SIG-M5 treated with dmso at 0.1 percent for 504 hours (cell line): ENCODE data around the gene MUC6.

ENCODE experiments used
- DNase-seq: peaks from one replicate; lab custom pipeline; 2025; ENCODE audit not compliant: unreplicated experiment; lab: John Stamatoyannopoulos, UW

MUC6 gene

DNA sequence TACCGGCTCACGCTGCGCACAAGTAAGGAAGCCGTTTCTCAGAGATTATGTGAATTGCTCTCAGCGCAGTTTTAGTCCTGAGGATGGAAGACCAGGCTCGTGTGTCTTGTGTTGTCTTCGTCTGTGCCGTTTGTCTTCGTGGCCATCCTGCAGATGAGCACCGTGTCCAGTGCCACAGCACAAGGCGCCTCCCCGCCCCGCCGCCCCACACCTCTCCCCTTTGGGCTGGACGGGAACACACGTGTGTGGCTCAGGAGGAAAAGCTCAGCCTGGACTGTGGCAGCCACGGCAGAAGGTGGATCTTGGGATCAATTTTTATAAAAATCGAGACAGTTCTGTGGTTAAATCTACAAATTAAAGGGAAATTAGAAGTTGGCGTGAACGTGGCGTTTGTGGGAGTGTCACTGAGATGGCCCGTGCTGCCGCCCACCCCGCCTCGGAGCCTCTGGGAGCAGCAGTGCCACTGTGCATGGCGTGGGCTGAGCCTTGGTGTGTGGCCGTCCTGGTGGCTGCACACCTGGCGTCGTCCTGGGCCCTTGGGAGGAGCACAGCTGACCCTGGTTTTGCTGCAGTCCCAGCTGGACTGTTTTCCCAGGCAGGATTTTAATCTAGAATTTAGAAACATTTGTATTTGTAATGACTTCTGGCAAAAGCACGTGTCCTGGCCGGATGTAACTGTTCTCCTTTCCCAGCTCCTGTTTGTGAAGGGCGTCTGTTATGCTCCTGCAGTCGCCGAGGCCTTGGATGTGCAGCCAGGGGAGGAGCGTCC, 25.8 kb downstream of the MUC6 start:
- DNase-seq, result no peak

DNA sequence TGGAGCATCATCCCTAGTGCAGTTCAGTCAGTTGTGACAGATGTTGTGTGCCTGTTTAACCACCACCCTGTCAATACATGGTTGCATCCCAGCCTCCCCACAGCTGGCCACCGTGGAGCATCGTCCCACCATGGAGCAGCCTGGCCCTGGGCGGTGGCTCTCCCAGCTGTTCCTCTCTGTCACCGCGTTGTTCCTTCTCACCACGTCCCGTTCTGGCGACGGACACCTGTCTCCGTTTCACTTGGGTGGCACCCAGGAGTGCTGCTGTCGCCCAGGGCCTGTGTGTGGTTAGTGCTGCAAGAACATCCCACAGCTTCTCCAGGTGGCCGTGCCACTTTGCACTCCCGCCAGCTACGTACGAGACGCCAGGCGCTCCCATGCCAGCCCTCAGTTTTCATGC, 26.5 kb downstream of the MUC6 start:
- no peak for DNase-seq

DNA sequence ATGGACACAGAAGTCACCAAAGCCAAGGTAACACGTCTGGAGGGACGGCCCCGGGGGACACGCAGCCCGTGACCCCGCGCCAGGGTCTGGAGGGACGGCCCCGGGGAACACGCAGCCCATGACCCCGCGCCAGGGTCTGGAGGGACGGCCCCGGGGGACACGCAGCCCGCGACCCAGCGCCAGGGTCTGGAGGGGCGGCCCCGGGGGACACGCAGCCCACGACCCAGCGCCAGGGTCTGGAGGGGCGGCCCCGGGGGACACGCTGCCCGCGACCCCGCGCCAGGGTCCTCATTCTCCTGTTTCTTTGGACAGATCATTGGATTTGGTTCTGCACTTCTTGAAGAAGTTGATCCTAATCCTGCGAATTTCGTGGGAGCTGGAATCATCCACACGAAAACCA, 27.1 kb downstream of the MUC6 start:
- no peak for DNase-seq

DNA sequence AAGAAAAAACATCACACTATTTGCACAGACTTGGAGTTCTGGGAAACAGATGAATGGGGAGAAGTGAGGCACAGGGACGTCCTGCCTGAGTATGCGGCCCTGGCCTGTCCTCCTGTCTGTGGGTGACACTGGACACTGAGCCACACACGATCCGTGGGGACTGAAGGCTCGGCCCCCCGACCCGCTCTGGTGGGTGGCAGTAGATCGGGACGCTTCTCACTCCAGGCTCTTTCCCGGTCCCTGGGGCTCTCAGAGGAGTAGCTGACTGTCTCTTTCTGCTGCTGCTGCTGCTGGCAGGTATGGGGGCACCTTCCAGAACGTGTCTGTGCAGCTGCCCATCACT, 27.7 kb downstream of the MUC6 start:
- no peak for DNase-seq

DNA sequence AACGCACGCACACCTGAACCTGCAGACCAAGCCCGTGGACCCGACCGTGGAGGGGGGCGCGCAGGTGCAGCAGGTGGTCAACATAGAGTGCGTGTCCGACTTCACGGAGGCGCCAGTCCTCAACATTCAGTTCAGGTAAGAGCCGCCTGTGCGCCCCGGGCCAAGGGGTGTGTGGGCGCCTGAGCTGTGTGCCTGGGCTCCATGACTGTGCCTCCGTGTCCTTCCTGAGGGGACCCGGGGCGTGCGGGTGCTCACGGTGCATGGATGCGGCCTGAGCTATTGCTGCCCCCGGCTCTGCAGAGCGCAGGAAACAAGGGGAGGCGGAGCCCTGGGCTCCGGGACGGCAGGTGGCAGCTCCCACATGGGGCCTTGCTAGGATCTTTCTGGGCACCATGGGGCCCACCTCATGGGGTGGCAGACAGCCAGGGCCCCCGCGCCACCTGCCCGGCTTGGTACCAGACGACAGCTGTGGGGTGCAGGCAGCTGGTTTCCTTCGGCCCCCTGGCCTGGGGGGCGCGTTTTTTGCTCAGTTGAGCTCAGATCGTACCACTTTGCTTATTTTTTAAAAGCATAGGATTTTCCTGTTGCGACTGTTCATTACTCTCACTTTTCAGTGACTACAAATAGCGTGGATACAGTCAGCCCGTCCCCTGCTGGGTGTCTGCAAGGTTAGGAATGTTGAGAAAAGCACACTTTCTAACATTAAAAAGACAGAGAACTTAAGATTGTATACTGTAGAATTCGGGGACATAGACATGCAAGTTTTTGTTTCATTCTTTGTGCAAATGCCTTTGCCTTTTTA, 28.3 kb downstream of the MUC6 start:
- DNase-seq, result no peak

DNA sequence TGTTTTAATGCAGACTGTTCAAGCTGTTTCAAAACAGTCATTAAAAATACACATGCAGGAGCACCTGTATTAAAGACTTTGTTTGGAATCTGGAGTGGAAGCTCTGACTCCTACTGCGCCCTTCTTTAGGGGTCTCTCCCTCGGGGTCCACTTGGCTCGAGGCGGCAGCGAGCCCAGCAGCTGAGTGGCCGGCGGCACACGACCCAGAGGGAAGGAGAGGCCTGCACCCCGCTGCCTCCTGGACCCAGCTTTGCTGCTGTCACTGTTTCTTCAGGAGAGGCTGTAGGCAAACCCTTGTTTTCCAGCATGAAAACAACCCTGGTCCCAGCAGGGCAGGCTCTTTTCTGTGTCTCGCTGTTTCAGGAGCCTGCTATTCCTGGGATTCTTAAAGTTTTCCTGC, 29.2 kb downstream of the MUC6 start:
- no peak for DNase-seq

DNA sequence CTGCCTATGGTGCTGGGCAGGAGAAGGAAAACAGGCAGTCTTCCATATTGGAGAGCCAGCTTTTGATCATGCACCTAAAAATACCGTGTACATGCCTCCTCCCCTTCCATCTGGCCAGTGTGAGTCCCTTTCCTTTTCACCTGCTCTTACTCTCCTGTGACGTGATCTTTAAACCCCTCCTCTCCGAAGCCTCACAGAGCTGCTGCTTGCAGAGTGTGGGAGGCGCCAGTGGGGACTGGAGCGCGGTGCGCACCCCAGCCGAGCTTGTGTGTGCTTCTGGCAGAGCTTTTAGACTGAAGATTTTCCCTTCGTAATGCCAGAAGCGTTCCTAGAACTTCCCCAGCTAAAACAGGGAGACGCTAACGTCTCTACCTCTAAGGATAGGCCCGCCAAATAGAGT, 29.8 kb downstream of the MUC6 start:
- no peak for DNase-seq

DNA sequence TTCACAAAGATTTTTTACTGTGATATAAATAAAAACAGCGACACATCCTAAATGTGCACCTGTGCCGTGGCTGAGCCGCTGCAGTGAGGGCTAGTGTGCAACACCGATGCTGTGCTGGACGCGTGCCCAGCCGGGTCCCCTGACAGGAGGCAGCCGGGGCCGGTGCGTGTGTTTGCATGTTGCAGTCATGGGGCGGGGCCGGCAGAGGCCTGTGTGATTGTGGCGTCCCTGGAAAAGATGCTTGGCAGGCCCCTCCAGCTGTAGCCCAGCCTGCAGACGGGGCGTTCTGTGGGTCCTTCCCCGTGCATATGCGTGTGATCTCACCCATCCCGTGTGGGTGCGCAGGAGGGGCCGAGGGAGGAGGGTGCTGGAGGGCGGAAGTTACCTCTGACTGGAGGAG, 30.6 kb downstream of the MUC6 start:
- no peak for DNase-seq

DNA sequence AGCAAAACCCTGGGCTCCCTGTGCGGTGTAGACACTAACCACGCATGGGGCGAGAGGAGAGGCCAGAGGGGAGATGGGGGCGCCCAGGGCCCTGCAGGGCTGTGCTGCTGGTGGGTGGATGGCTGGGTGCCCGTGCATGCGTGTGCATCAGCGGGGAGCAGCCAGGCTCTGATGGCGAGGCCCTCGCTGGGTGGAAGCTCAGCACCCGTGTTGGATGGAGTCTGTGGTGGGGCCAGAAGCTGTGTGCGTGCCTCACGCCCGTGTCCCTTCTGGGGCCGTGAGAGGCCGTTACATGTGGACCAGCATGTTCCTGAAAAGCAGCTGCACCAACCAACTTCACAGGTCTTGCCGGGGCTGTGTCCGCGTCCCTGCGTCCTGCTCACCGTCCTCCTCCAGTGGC, 33.4 kb downstream of the MUC6 start:
- DNase-seq, result no peak

DNA sequence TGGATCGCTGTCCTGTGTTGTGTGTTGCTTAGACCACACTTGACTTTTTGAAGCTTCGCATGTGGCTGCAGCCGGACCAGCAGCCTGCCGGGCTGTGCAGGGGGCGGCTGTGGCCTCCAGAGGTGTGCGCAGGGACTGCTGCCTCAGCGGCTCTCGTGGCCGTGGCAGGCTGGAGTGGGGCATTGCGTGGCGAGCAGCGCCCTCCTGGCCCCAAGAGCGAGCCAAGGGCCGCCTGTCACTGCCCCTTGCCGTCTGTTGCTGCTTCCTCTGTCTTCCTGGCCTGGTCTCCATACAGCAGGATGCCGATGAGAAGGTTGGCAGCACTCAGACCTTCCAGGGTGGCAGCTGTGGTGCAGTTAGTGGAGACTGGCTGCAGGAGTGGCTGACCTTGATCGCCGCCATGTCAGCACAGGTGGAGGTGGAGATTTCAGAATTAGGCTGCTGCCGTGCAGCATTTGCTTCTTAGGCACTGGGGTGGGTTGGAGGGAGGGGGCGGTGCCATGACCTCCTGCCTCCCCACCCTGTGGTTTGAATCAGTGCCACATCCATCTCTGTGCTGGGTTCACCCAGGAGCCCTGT, 34.0 kb downstream of the MUC6 start:
- DNase-seq, result no peak

DNA sequence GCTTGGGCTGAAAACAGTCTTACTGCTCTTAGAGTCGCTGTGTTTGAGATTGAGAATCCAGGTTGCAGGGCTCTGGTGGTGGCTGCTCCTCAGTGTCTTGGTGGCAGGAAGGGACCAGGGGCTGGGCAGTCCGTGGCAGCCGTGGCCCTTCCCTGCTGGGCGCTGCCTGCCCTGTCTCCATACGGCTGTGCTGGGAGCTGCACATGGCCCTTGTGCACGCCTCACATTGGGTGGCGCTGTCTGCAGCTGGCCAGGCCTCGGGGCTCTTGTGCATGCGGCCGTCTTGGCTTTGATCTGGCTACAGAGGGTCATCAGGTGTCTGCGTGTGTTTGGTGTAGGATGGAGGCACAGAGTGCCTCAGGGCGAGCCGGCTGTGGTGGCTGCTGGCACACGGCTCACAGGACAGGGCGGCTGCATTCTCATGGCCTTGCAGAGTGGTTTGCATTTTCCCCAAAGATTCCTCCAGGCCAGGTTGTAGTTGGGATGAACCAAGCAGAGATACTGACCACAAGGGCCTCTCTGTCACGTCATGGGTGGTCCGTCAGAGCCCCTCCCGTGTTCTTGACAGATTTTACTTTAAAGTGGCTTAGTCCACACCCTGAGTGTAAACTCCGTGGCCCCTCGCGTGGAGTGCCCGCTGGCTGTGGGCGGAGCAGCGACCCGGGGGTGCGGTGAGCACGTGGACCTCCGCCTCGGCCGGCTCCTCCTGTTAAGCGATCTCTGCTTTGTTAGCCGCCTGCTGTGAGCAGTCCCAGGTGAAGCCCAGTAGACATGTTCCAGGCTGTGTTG, 34.7 kb downstream of the MUC6 start:
- DNase-seq, result no peak

DNA sequence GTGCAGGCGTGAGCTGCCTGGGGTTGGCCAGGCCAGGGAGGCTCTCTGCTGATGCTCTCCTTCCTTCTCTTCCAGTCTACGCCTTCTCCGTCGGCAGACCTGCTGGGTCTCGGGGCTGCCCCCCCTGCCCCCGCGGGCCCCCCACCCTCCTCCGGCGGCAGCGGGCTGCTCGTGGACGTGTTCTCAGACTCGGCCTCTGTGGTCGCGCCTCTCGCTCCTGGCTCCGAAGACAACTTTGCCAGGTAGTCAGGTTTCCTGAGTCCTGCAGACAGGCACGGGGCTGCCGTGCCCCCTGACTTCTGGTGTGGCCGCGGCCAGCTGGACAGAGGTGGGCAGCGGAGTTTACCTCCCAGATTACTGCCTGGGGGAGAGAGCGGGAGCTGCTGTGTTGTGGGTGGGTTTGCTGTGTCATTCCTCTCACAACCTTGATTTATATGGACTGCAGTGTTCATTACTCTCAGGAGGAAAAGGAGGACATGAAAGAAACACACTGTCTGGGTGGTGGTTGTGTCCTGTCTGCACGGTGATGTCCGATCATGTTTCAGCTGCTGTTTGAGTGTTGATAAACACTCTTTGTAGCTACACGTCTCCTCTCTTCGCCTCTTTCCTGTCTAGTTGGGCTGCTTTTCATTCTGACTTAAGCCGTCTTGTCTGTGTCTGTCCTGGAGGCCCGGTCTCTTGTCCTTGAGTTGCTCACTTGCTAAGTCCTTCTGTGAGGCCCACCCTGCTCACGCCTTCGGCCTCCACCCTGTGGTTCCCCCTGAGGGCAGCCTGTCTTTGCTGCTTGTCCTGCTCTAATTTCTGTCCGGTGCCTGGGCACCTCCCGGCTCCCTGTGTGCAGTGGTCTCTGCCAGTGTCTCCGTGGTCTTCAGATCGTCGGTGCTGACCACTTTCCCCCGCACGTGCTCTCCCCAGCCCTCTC, 35.9 kb downstream of the MUC6 start:
- DNase-seq, result no peak

DNA sequence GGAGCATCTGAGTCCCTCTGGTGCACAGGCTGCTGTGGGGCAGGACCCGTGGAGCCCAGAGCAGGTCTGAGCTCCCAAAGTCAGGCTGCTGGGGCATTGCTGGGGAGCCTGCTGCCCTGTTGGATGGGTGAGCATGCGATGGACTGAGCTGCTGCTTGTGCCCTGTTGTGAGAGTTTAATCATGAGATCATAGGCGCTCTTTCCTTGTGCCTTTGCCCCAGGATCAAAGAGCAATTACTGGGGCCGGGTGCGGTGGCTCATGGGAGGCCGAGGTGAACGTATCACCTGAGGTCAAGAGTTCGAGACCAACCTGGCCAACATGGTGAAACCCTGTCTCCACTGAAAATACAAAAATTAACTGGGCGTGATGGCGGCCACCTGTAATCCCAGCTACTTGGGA, 37.5 kb downstream of the MUC6 start:
- no peak for DNase-seq

DNA sequence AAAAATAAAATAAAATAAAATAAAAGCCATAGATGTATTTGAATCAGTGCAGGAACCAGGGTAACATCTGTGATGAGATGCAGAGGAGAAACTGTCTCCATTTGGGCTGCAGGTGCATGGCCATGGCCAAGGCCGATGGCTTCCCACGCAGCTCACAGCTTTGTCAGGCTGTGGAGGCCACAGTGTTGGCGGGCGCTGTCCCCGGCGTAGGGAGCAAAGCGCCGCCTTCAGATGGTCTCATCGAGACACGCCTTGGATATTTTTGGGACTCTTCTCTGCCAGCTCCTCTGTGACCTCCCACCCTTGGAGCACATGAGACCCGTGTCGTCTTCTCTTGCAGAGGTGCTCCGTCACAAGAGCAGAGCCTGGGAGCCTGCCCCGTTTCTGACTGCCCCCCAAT, 38.6 kb downstream of the MUC6 start:
- DNase-seq, result no peak

DNA sequence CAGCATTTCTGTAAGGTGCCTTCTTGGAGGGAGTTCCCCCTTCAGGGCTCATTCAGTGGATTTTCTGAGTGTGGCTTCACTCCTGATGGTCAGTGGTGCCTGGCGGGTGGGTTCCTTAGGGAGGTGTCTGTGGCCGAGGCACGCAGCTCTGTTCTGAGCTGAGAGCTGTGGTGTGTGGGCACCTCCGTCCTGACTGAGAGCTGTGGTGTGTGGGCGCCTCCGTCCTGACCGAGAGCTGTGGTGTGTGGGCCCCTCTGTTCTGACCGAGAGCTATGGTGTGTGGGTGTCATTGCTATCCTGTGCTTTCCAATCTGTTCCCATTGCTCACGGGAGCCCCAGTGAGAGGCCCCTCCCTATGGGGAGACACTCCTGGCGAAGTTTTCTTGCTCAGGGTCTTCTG, 39.8 kb downstream of the MUC6 start:
- DNase-seq, result no peak

DNA sequence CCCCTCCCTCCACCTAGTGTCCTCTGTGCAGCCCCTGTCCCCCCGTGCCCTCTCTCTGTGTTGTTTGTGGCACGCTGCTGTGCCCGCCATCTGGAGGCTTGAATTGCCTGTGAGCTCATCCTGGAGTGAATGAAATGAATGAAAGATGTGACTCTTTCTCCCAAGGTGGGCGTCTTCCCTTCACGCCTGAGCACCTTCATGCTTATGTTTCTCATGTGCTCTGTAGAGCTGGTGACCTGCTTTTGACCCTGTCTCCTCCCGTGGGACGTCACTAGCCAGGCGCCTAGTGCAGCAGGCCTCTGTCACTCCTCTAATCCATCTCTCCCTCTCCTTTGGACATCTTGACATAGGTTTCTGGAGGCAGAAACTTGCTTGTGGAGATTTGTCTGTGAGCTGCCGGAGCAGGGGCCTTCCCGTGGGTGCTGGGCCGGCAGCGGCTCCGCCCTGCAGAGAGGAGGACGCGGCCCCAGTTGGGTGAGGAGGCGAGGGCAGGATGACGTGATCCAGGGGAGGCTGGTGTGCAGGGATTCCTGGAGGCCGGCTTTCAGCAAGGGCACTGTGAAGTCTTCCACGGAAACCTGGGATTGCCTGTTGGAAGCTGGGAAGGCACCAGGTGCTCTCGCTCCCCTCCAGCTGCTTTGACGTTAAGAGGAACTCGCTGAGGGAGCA, 40.6 kb downstream of the MUC6 start:
- DNase-seq, result no peak

DNA sequence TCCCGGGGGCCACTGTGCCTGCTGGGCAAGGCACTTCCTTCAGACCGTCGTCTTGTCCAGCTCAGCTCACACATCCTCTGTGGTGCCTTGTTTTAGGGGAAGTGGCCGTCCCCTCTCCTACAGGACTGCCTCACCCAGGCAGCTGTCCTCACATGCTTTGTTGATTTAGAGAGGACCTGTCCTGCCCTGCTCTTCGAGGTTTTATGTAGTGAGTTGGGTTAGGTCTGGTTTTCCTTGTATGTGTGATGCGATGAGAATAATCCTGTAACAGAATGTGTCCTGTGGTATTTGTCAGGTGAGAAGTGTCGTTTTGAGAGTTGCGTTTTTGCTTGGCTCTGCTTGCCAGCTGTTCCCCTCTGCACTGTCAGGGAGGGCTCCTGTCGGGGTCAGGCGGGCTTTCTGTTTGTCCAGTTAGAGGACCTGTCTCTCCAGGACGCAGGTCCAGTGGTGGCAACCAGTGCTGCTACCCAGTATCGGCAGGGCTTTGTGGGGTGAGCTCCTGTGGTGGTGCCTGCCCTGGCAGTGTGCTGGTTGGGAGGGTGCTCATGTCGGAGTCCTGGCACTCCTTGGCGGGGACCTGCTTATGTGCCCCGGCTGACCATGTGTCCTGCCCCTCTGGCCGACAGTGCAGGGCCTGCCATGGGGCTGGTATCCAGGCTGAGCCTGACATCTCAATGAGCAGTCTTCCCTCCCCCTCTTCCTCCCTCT, 41.3 kb downstream of the MUC6 start:
- DNase-seq, result no peak

DNA sequence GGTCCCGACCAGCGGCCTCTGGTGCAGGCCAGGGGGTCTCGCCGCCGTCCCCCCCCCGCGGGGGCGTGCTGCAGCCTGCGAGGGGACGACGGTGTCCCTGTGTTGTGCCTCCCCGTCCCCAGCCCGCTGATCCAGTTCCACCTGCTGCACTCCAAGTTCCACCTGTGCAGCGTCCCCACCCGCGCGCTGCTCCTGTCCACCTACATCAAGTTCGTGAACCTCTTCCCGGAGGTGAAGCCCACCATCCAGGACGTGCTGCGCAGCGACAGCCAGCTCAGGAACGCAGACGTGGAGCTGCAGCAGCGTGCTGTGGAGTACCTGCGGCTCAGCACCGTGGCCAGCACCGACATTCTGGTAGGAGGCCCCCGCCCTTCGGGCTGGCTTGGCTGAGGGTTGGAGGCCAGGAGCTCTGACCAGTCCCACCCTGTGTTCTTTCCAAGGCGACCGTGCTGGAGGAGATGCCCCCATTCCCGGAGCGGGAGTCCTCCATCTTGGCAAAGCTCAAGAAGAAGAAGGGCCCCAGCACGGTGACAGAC, 42.8 kb downstream of the MUC6 start:
- DNase-seq, result no peak

DNA sequence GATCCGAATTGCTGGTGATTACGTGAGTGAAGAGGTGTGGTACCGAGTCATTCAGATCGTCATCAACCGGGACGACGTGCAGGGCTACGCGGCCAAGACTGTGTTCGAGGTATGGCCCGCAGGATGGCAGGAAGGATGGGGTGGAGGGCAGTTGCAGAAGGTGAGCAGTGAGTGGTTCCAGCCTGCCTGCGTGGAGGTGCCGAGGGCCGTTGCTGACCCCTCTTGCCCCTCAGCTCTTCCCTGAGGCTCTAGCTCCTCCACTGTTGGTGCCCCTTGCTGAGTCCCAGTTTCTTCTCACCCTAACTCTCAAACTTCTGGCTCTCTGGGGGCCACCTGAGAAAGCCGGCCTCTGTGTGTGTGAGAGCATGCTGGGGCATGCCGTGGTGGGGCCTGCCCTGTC, 43.9 kb downstream of the MUC6 start:
- DNase-seq, result no peak
